NCI-H510A treated with DMSO at 0.1 percent for 48 hours (cell line): Measurements from ENCODE around the gene P2RX6.
"Not testable (repeated sequence)": the region's sequence is repeated elsewhere in the genome, so short reads cannot be mapped to it uniquely, and the experiment has no call there.

Experiments
- DNase-seq: peaks from one replicate; lab custom pipeline; 2025; lab: John Stamatoyannopoulos, UW

Gene P2RX6

DNA sequence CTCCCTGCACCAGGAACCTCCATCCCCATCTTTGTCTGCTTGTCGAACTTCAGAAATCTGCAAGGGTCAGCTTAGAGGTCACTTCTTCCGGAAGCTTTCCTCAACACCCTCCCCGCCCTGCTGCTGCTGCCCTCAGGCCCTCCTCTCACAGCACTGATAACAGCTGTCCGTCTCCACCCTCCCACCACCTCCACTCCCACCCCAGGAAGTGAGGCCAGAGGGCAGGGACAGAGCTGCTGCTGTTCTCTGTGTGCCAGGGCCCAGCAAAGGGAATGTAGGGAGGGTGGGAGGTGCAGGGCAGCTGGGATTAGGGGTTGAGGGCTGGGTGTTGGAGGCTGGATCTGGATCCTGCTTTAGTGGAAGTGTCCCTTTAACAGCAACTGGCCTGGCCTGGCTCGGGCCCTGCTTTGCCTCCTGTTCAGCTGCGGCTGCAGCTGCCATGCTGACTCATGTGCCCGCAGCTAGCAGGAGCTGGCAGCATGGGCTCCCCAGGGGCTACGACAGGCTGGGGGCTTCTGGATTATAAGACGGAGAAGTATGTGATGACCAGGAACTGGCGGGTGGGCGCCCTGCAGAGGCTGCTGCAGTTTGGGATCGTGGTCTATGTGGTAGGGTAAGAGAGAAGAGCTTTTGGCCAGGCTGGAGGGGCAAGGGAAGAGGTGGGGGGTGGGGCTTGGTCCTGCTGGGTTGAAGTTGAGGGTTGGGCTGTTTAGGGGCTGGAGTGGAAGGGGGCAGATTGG, at the start of gene P2RX6:
TSS of gene P2RX6 (plus strand) at position 440 of the 740 bp plus-strand sequence. CDS start at position 450, 10 bp downstream.
- peak; percentile 45 for DNase-seq

DNA sequence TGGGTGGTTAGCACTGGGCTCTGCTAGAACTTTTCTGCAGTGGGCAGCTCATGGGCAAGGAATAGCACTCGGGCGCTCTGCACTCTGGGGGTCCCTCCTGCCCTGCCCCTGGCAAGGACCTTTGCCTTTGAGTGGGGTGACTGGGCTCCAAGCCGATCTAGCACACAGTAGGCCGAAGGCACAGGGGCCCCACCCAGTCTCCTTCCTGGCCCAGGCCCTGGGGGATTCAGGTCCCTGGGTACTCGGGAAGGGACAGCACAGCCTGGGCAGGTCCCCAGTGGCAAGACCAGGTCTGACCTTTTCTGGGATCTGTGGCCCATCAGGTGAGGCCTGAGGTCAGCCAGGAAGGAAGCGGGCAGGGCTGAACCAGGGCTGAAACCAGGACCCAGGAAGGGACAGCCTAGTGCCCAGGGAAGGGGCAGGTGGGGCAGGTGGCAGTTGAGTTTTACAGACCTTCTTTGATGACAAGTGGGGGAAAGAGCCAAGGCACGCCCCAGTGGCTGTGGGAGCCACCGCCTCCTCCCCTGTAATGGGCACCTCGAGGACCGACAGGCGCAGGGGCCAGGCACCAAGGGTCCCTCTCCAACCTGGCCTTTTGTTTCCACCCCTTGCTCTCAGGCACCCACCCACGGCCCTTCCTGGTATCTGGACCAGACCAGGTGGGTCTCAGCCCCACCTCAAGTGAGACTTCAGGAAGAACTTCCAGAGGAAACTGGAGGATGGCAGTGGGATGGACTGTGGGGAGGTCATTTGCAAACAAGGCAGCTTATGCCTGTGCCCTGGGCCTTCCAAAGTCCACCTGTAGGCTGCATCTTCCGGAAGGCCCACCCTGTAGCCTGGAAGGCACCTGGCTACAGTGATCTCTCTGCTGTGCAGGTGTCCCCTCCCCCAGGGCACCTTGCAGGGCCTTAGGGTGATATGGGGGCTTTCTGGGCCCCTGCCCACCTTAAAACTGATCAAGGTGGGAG, 48.8 kb upstream of the P2RX6 start:
- DNase-seq = no peak

DNA sequence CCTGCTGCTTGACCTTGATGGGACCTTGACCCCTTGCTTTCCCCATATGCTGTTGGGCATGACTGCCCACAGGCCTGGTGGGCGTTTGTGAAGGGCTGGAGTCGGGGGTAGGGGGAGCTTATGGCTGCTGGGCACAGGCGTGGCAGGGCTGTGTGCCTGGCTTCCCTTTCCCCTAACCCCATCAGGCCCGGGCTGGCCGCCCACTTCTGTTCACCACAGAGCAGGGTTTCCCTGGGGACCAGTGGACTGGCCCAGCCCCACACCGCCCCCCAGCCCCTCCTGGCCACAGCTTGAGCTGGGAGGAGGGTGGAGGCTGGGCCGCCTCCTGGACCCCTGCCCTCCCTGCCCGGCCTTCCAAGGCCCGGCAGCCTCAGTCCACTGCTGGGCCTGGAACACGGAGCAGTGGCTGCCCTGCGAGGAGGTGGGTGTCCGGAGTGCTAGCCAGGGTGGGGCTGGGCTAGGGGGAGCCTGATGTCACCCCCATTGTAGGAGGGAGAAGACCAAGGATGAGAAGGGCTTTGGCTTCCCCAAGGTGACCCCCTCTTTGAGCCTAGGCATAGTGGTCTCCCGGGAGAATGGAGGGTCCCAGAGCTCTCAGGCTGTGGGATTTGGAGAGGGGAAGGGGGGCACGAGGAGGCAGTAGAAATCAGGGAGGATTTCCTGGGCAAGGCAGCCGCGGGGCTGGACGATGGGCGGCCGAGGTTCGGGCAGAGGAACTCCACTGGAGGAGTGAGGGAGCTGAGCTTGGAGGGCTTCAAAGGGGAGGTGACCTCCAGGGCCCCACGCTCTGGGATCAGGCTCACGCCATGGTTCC, 47.9 kb upstream of the P2RX6 start, which contains the start of gene AIFM3:
TSS of gene AIFM3 (plus strand) at position 373 of the 814 bp plus-strand sequence. CDS start 690 bp downstream, outside the sequence.
- no peak for DNase-seq

DNA sequence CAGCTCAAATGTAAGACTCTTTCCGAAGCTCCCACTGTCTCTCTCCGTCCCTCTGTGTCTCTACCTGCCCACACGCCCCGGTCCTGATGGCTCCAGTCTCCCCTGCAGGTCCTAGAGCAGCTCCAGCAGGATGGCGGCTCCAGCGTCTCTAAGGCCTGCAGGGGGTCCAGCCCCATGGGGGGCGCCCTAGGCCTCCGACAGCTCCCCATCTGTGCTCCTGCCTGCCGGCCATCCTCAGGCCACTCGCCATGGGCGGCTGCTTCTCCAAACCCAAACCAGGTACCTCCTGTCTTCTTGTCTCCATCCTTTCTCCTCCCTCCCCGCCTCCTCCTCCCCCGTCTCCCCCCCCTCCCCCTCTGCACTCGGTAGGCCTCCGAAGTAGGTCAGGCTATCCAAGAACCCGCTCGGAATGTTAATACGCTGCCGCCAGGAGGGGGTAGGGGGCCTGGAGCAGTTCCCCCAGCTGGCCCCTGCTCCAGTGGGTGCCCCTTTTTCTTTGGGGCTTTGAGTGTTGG, 47.2 kb upstream of the P2RX6 start:
- no peak for DNase-seq

GRCh38 chr22:20968281-20968977, 46.5 kb upstream of the P2RX6 start:
- no peak for DNase-seq

- DNase-seq = no peak
Observed at GRCh38 chr22:20970939-20971657, 43.9 kb upstream of the P2RX6 start.

- DNase-seq = not testable (repeated sequence)
Observed at GRCh38 chr22:20972014-20972694, 42.8 kb upstream of the P2RX6 start.

DNA sequence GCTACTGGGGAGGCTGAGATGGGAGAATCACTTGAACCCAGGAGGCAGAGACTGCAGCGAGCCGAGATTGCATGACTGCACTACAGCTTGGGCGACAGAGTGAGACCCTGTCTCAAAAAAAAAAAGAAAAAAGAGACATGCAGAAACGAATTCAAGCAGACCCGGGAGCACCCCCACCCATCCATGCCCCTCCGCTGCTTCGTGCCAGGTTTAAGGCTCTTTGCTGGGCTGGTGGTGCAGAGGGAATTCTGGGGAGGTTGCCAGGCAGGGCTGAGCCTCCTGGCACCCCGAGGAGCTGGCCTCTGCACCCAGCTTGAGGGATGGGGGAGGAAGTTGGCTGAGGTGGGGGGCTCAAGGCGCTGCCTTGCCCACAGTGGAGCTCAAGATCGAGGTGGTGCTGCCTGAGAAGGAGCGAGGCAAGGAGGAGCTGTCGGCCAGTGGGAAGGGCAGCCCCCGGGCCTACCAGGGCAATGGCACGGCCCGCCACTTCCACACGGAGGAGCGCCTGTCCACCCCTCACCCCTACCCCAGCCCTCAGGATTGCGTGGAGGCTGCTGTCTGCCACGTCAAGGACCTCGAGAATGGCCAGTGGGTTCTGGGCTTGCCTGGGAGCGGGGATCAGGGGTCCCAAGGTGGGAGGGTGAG, 41.9 kb upstream of the P2RX6 start:
- DNase-seq = no peak

DNA sequence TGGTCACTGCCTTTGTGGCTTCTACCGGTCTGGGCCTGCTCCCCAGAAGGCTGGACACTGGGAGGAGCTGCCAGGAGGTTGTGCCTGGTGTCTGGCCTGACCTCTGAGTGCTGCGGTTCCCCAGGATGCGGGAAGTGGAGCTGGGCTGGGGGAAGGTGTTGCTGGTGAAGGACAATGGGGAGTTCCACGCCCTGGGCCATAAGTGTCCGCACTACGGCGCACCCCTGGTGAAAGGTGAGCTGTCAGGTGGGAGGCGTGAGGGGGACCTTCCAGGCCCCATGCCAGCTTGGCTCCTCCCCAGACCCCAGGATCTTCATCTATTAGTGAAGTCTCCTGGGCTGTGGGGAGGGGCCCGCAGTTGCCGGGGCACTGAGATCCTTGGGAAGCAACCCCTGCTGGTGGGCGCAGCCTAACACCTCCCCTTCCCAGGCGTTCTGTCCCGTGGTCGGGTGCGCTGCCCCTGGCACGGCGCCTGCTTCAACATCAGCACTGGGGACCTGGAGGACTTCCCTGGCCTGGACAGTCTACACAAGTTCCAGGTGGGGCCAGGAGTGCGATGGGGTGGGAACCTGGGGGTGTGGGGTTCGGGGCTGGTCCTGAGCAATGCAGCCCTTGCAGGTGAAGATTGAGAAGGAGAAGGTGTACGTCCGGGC, 41.2 kb upstream of the P2RX6 start:
- no peak for DNase-seq

GRCh38 chr22:20974336-20974955, 40.5 kb upstream of the P2RX6 start:
- no peak for DNase-seq

DNA sequence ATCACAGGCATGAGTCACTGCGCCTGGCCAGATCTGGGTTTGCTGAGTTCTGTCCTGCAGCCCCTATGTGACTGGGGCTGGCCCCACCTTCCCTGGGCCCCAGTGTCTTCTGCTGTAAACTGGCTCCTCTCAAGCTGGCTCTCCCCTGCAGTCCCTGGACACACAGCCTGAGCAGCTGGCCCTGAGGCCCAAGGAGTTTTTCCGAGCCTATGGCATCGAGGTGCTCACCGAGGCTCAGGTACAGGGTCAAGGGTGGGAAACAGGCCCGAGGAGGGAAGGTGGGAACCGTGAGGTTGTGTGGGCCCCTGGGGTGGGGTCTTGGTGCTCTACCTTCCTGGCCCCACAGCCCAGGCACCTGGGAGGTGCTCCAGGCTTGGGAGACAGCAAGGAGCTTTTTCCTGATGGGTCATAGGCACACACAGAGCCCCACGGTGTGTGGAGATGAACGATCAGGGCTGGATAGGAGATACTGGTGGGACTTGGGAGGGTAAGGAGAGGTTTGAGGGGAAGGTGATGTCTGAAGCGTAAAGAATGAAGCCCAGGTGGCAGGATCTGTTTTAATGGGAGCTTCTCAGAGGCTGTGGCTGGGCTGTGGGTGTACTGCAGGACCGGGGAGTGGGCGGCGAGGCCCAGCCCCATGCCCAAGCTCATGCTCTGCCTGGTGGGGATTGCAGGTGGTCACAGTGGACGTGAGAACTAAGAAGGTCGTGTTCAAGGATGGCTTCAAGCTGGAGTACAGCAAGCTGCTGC, 39.2 kb upstream of the P2RX6 start:
- no peak for DNase-seq

- no peak for DNase-seq
Observed at GRCh38 chr22:20976291-20976877, 38.6 kb upstream of the P2RX6 start.

DNA sequence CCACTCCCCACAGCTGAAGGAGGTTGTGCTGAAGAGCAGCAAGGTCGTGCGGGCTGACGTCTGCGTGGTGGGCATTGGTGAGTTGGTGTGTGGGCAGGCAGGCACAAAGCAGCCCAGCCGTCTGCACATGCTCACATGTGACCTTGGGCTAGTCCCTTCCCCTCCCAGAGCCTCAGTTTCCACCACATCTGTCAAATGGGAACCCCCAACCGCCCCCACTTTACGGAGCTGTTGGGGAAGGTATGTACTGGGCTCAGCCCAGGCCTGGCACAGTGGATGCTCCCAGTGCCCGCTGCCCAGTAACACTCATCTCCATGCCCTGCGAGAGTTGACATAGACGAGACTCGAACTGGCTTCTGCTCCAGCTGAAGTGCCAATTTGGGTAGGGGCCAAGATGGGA, 37.9 kb upstream of the P2RX6 start:
- DNase-seq = no peak

- DNase-seq = no peak
Observed at GRCh38 chr22:20977516-20978170, 37.3 kb upstream of the P2RX6 start.

GRCh38 chr22:20978419-20978818, 36.5 kb upstream of the P2RX6 start:
- no peak for DNase-seq

GRCh38 chr22:20979243-20979809, 35.6 kb upstream of the P2RX6 start:
- DNase-seq = no peak
